Activated T-cell treated with anti-CD3 and anti-CD28 coated beads for 48 hours (primary cell): ENCODE results near the gene PAH.
"Not testable (repeated sequence)": the region's sequence is repeated elsewhere in the genome, so short reads cannot be mapped to it uniquely, and the experiment has no call there.

Experiments used
- DNase-seq: peaks from one replicate; pipeline ENCODE4 v3.0.0-alpha.2; 2020; ENCODE audit warnings: low read depth

PAH gene

DNA sequence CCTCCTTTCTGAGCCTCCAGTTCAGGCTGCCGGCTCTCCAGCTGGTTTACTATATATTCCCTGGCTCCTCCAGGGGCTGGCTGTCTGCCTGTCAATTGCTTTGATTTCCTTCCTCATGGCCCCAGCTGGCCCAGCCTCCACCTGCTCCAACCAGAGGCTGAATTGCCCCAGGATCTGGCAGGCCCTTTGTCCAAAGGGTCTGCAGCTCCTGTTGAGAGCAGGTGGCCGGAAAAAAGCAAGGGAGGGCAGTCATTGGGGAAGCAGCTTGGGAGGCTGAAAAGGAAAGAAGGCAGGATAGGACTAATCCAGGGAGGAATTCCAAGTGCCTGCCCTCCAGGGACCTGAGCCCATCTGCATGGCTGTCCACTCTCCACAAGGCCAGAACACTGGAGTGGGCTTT is 25.3 kb downstream of the PAH start:
- no peak for DNase-seq

GRCh38 chr12:102888511-102888910 is 28.5 kb downstream of the PAH start:
- no peak for DNase-seq

DNA sequence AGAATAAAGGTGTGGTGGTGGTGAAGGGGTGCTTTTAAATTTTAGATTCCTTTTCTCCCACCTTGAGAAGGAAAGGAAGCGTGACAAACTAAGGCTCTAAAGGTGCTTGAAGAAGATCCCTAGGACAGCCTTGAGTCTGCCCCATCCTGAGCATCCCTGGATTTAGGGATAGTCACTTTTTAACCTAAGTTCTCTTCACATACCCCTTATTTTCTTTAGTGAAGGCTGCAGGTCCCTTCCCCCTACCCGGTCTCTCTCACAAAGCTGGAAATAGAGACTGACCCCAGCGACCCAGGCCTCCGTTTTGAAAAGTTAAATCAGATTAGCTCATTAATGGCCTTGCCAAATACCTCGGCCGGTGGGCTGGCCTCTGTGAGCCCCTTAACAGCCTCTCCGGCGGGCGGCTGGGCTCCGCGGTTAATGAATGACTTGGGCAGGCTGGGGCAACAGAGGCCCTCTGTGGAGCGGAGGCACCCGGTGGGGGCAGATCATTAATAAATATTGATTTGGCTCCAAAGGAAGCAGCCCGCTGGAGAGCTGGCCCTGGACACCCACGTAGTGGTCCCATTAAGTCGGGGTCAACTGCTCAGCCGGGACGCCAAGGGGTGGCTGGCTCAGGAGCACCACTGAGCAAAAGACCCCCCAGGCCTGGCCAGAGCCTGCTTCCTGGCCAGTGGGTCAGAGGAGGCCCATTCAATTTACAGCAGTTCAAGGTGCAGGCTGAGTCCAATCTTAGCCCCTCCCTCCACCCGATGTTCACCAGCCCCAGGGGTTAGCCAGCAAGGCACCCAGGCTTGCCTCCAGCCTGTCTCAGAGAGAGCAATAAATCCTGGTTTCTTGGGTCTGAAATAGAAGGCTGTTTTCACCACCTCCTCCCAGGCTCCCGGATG is 31.8 kb downstream of the PAH start:
- no peak for DNase-seq

DNA sequence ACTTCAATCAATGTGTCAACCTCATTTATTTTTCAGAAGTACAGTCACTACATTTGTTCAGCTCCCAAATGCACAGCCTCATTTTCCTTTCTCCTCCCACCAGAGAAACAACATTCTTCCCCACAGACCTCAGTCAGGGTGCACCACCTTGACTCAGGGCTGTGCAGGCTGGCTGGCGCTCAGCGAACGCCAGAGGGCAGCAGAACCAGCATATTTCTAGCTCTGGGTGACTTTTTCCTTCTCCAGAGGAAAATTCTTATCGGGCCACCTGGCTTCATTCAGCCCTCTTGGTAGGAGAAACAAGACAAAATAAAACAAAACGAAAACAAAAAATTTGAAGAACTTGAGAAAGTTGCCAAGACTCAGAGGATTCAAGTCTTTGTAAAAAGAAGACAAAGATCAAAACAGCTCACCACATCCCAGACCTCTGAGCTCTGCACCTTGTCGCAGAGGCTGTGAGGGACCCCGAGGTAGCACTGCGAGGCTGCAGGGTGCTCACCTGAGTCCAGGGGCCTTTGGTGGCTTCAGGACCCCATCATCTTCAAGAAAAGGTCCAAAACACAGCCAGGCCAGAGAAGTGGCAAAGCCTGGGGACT is 33.7 kb downstream of the PAH start:
- DNase-seq, result peak; percentile 24

DNA sequence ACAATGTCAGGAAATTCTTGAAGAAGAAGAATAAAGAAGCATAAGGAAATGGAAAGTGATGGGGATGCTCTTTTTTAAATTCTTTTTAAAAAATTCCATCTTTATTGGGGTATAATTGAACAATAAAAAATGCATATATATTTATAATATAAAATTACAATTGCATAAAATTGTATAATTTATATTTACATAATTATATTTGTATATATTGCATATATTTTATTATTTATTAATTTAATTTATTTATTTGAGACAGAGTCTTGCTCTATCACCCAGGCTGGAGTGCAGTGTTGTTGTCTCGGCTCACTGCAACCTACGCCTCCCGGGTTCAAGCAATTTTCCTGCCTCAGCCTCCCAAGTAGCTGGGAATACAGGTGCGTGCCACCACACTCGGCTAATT is 36.3 kb downstream of the PAH start:
- no peak for DNase-seq

- DNase-seq, result peak; percentile 2
Measured at GRCh38 chr12:102879144-102879763, 37.8 kb downstream of the PAH start.

DNA sequence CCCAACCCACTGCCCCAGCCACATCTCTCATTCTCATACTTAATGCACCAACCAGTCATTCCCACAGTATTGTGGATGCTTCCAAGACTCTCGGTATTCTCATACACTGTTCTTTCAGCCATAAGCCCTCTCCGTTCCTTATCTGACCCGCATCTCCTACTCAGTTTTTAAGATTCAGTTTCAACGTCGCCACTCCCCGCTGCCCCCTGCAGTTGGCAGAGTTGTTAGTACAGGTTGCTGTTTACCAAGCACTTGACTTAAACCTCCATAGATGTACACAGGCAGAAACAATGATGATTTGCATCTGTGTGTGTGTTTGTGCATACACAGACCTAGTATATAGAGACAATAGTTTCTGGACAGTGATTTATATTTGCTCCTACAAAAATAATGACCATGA is 40.2 kb downstream of the PAH start:
- DNase-seq, result no peak

DNA sequence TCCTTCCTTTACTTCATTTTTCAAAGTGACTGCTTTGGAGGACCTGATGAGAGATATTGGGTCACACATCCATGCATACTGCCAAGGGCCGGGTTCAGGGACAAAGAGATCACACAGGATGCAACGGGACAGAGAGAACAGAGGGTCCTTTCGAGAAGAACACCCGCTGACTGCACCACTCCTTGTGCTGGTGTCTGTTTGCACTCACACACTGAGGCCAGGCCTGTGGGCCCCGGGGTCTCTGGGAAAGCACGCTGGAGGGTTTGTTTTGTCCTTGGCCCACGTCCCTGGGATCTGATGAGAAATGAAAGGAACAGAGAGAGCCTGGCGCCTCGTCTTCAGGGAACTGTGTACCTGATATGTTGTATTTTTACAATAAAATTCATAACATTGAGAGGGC is 42.2 kb downstream of the PAH start:
- DNase-seq, result no peak

GRCh38 chr12:102873077-102873476 is 44.0 kb downstream of the PAH start:
- no peak for DNase-seq

DNA sequence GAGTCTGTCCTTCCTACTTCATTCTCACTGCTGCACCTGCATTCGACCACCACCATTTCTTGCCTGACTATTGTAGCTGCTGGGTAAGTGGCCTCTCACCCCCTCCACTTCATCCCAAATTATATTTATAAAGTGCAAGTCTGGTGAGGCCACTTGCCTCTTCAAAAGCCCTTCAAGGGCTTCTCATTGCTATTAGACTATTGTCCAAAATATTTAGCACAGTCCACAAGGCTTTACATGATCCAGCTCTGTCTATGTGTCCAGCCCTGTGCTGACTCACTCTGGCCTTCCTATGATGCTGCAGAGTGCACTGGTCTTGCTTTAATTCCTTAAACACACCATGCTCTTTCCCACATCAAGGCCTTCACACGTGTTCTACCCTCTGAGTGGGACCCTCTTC is 46.0 kb downstream of the PAH start:
- DNase-seq, result no peak

DNA sequence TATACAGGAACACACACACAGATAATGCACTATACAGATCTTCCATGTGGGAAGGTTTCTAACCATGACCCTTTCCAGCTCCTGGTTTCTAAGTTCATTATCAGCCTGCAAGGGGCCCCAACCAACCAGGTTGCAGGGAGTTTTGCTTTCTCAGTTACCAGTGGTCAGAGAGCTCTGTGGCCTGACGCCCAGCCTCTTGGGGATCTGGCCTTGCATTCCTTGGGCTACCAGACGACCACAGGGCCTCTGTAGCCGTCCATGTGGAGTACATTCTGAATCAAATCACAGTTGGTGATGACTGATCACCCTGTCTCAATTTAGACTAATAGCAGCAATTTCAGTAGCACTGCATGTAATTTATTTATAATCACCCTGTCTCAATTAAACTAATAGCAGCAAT is 47.5 kb downstream of the PAH start:
- DNase-seq, result no peak

GRCh38 chr12:102865821-102866615 is 51.0 kb downstream of the PAH start:
- DNase-seq, result no peak

DNA sequence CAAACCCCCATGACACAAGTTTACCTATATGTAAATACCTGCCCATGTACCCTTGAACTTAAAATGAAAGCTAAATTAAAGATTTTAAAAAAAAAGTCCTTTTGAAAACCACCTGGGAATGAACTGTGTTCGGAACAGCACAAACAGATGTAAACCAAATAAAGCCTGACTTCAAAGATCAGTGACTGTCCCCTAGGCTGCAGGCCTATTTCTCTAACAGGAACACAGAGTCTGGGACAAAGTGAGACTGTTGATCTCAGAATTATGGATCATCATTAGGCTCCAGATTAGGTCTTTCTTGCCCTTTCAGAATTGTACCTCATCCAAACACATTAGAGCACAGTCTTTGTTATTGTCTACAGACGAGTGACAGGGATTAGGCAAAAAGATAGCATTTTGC is 54.6 kb downstream of the PAH start:
- no peak for DNase-seq

DNA sequence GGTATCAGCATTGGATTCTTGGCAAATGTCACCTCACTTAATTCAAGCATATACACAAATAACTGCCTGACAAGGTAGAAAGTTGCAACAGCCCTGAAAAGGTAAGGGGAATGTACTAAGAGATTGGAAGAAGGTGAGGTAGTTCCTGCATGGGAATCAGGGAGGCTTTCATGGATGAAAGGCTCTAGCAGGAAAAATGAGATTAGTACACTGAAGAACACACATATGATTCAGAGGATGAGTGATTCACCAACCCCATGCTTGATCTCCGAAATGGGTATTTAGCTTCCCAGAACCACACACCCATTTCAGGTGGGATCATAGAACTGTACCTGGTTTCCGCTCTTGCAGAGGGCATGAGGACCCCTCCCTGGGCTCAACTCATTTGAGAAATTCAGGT is 65.8 kb downstream of the PAH start:
- DNase-seq, result no peak

DNA sequence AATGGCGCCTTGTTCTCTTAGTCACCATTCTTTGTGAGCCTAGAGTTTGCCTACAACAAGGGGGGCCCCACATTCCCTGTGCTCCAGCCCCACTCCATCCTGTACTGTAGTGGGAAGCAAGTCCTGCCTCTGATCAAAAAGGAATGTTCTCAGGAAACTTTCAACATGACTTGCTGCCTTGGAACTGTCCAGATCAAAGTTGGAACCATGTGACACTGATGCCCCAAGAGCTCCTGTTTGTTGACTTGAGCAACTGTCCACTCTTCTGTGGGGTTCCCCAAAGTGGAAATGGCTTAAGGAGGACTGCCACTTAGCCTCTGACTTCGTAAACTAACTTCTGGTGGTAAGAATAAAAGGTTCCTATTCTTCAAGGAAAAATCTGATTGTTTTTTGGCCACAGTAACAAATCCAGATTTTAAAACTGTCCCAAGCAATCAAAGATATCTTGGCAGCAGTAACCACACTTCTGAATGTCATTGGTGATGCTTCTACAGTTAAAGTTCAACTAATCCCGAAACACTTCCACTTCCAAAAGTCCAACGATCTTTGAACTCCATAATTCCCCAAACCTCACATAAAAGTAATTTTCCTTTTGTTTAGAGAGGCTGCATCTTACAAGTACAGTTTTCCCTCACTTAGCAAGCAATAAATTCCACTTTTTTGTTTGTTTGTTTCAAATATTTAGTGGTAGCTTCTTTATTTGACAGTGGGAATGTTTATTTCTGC is 67.2 kb downstream of the PAH start:
- DNase-seq, result no peak

GRCh38 chr12:102848832-102849231 is 68.2 kb downstream of the PAH start:
- DNase-seq, result no peak

GRCh38 chr12:102847131-102847530 is 69.9 kb downstream of the PAH start:
- DNase-seq, result no peak

- DNase-seq, result no peak
Measured at GRCh38 chr12:102833687-102834441, 83.2 kb downstream of the PAH start.

DNA sequence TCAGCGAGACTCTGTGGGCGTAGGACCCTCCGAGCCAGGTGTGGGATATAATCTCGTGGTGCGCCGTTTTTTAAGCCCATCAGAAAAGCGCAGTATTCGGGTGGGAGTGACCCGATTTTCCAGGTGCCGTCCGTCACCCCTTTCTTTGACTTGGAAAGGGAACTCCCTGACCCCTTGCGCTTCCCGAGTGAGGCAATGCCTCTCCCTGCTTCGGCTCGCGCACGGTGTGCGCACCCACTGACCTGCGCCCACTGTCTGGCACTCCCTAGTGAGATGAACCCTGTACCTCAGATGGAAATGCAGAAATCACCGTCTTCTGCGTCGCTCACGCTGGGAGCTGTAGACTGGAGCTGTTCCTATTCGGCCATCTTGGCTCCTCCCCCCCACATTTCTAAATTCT is 84.2 kb downstream of the PAH start:
- not testable (repeated sequence) for DNase-seq

DNA sequence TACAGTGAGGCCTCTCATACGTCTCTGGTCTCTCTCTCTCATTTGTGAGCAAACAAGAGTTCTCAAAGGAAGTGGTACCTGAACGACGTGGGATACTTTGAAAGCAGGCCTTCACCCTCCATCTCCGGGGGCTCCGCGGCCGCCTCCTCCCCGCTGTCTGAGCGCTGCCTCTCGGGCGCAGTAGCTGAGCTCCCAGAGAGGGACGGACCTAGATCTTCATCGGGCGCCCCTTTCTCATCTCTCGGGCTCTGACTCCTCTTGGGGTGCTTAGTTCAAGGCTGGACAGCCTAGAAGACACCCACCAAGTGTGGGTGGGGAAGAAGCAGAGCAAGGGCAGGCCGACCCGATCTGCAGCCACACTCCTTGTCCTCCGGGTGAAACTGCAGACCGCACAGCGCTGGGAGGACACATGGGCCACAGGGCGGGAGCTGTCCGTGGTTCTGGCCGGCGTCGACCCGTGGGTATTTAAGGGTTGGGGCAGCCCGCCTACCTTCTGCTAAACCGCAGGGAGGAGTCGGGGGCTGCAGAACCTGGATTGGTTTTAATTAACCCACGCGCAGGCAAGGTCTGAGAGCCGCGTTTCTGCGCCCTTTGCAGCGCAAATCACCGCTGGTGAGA is 92.7 kb downstream of the PAH start:
- no peak for DNase-seq

- no peak for DNase-seq
Measured at GRCh38 chr12:102821149-102821548, 95.9 kb downstream of the PAH start.
